Heart left ventricle (tissue), 16 donors: ENCODE data around the gene DNAJB12. TPM values are rescaled to one million over a fixed set of nuclear protein-coding genes. Genes with fewer than 3 reads are reported as not detected.
"Not testable (repeated sequence)": the region's sequence is repeated elsewhere in the genome, so short reads cannot be mapped to it uniquely, and the experiment has no call there.

Experiments
- ATAC-seq, 4 donors: fragments of 200-7000 bp; cut with Tn5 transposase; one replicate each; pipeline ENCODE4 v1.9.1; 2020 to 2022; ENCODE audit warnings: moderate library complexity in 4 of 4, mild to moderate bottlenecking in 3 of 4, moderate number of reproducible peaks in 1 of 4
- DNase-seq, 5 donors: peaks; one replicate each; pipeline ENCODE4 v3.0.0-alpha.2; 2020
- H3K27ac ChIP-seq, 12 donors: fragments of 200-600 bp; sonication (generic) in 4 of 12; one replicate each; pipeline versions ENCODE4 v1.5.0 to v1.8.0; 2016 to 2022; ENCODE audit warnings: mild to moderate bottlenecking in 2 of 12
- H3K27me3 ChIP-seq, 9 donors: fragments of 200-600 bp; sonication (generic) in 2 of 9; one replicate each; pipeline versions ENCODE4 v1.5.1 to v1.8.0; 2016 to 2022; ENCODE audit warnings: mild to moderate bottlenecking in 3 of 9
- H3K36me3 ChIP-seq, 9 donors: fragments of 200-600 bp; sonication (generic) in 2 of 9; one replicate each; pipeline versions ENCODE4 v1.5.0 to v1.8.0; 2018 to 2022; ENCODE audit warnings: mild to moderate bottlenecking in 2 of 9
- H3K4me1 ChIP-seq, 12 donors: fragments of 200-600 bp; sonication (generic) in 4 of 12; one replicate each; pipeline versions ENCODE4 v1.5.0 to v1.8.0; 2016 to 2022; ENCODE audit warnings: mild to moderate bottlenecking in 3 of 12
- H3K4me3 ChIP-seq, 12 donors: fragments of 200-600 bp; sonication (generic) in 4 of 12; one replicate each; pipeline versions ENCODE4 v1.5.0 to v1.8.0; 2017 to 2022; ENCODE audit warnings: mild to moderate bottlenecking in 9 of 12, moderate library complexity in 4 of 12
- H3K9me3 ChIP-seq, 12 donors: fragments of 200-600 bp; sonication (generic) in 4 of 12; one replicate each; pipeline versions ENCODE4 v1.5.0 to v1.8.0; 2016 to 2022; ENCODE audit warnings: mild to moderate bottlenecking in 1 of 12
- POLR2A ChIP-seq, 2 donors: fragments of 450-650 bp; IDR thresholded peaks; one replicate each; pipeline ENCODE4 v1.6.1; 2017; ENCODE audit warnings: antibody characterized with exemption in 2 of 2, mild to moderate bottlenecking in 2 of 2, moderate library complexity in 2 of 2
- WGBS, 4 donors: extraction: QIAGEN DNeasy Blood & Tissue Kit in 2 of 4; methylation state at CpG; one replicate each; pipeline versions ENCODE4 v1.1.5 to v1.1.7; 2013 to 2018; 5-methylcytosine and 5-hydroxymethylcytosine counted together
- intact Hi-C, 10 donors: fragments of 100-400 bp; cut with DNase I; formaldehyde crosslinking; loops; one replicate each; pipeline versions ENCODE4 v1.11.1 to v1.14.2; 2022
- polyA plus RNA-seq, 2 donors: library from polyadenylated mRNA; stranded (reverse); fragments of 200-250 nt; gene quantifications; one replicate each; pipeline ENCODE4 v1.2.3, GENCODE V29; 2013
- total RNA-seq, 9 donors: library from RNA; depleted of rRNA in 2 of 9; stranded (reverse); fragments of >200 nt in 2 of 9; fragmentation: NEBNext Ultra II Directional in 3 of 9; extraction: Animal tissue kit (Norgen Biotek cat#: 25700) in 3 of 9; gene quantifications; one replicate each; pipeline versions ENCODE4 v1.1.0 to v1.2.4, GENCODE V29; 2016 to 2023
- TF ChIP-seq, protein P1 (sequence below), 12 donors: fragments of 200-600 bp; sonication (generic) in 4 of 12; IDR thresholded peaks; one replicate each; pipeline versions ENCODE4 v1.5.0 to v1.8.0; 2018 to 2022; ENCODE audit warnings: antibody characterized with exemption in 12 of 12, mild to moderate bottlenecking in 5 of 12
- donor health status: ischemic (EF 13 %, LVEDD 7.1; RV severe dilation, severe dysfunction).
- donor health status: healthy with polysubstance abuse.
- donor health status: DM: no; HTN: yes; CAD: no.
- donor health status: DM: no; HTN: no; CAD: no.
- donor health status: ischemic (EF 25% LVEDD 6.9; RV normal size, moderate dysfunction).
- donor health status: ischemic (EF 25% LVEDD 5.7; RV mildly dilated, moderate dysfunction).
- donor health status: healthy.
- donor health status: DM: yes; HTN: yes; CAD: no.
- donor health status: ischemic (EF 35%, LVEDD 5.7; RV mildly dilated, moderate dysfunction).
- donor health status: nonischemic (EF 11% LVEDD 7.7; RV severe dilation, severe dysfunction).
- donor health status: DM: yes; HTN: yes; CAD: no.
- donor health status: PGD.
- donor health status: ischemic (EF 29% LVEDD 5.4; RV normal size, mild dysfunction).
- donor health status: nonischemic (EF 23%, LVEDD 6.1; RV moderate dilation, normal function).

The DNAJB12 gene
- total and polyA plus RNA-seq, 11 donors: 21.1 to 42.5 (median 29.1) TPM

DNA sequence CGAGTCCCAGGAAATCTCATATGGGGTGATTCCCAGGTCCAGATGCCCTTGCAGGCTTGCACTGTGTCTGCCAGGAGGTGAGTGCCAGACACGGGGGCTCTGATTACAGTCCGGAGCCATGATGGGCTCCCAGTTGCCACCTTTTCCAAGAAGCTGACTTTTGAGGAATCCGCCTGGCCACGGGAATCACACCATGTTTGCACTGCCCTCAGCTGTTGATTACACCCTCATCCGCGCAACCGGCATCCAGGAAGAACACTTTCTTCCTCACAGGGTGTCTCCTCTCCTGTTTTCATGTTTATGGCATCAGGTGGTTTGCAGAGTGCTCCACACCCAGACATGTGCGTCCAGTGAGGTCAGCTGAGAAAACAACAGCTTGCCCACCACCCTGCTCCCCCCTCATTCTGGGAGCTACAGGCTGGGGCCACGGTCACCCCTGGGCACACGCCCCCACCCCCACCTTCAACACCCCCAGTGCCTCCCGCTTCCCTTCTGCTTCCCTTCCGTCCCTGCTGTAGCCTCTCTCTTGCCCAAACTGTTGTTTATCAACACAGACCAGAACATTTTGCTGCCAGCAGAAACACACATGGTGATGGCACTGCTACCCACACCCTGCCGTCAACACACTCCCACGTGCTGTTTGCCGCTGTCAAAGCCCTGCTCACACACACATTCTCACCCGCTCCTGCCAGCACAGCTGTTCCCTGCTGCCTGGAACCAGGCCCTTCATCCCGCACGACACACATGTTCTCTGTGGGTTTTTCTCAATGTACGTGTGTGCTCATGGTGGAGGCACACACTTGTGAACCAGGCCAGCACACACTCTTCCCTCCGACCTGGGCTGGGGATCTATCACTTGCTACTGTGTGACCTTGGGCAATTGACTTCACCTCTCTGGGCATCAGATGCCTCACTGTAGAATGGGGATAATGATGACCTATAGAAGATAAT is 45.2 kb downstream of the DNAJB12 start:
- H3K4me1 ChIP-seq: peaks cover 6 to 64% (median 41%) of the 10 kb centered on the region in 12 donors
- H3K4me3 ChIP-seq: no peak overlapping the region
- H3K36me3 ChIP-seq: no peaks in the 10 kb centered on the region
- H3K27ac ChIP-seq: peak overlapping the region; percentile 1 to 78 (median 52)
- WGBS, 4 donors: 33 to 47% (median 40%) methylated on average over 20 to 21 of the region's 21 CpGs
- no peaks in the 10 kb centered on the region for H3K27me3 ChIP-seq
- no peak for TF ChIP-seq POLR2A (IDR thresholded peaks at IDR 0.05)
- TF ChIP-seq, protein P1, sequence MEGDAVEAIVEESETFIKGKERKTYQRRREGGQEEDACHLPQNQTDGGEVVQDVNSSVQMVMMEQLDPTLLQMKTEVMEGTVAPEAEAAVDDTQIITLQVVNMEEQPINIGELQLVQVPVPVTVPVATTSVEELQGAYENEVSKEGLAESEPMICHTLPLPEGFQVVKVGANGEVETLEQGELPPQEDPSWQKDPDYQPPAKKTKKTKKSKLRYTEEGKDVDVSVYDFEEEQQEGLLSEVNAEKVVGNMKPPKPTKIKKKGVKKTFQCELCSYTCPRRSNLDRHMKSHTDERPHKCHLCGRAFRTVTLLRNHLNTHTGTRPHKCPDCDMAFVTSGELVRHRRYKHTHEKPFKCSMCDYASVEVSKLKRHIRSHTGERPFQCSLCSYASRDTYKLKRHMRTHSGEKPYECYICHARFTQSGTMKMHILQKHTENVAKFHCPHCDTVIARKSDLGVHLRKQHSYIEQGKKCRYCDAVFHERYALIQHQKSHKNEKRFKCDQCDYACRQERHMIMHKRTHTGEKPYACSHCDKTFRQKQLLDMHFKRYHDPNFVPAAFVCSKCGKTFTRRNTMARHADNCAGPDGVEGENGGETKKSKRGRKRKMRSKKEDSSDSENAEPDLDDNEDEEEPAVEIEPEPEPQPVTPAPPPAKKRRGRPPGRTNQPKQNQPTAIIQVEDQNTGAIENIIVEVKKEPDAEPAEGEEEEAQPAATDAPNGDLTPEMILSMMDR (IDR thresholded peaks at IDR 0.05): no peak
- DNase-seq: peak in 3 of 5 donors; percentile 52 to 79 (median 72)
- peak; percentile 85 to 91 (median 88) for ATAC-seq
- H3K9me3 ChIP-seq: no peaks in the 10 kb centered on the region
- intact Hi-C loops: no loop called here

DNA sequence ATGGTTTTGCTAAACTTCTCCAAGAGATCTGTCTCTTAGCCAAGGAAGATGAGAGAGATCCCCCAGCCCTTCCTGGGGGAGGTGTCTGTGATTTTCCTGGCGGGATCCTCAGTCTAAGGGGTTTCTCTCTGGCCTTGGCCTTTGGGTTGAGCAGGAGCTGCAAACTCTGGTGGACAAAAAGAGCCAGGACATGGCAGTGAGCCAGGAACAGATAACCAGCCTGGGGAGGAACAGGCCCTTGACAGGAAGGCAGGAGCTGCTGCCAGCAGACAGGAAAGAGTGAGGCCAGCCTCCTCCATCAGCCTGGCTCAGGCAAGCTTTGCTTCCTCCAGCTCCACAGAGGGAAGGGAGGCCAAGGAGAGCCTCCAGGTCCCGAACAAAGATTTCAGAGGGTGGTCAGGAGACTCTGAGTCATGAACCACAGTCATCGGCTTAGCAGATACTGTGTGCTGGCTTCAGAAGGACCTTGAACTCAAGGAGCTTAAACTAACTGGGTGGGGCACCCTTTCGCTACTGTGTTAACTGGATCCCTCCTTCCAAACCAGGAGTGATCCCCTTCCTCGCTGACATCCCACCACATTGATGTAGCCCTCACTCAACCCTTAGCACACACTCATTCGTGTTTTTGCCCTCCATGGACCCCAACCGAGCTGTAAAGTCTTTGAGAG is 46.3 kb downstream of the DNAJB12 start:
- Histone ChIP-seq H3K4me1 (peaks cover 6 to 58% (median 39%) of the 10 kb centered on the region in 12 donors), H3K27ac (peak overlapping the region; percentile 9 to 78 (median 52))

DNA sequence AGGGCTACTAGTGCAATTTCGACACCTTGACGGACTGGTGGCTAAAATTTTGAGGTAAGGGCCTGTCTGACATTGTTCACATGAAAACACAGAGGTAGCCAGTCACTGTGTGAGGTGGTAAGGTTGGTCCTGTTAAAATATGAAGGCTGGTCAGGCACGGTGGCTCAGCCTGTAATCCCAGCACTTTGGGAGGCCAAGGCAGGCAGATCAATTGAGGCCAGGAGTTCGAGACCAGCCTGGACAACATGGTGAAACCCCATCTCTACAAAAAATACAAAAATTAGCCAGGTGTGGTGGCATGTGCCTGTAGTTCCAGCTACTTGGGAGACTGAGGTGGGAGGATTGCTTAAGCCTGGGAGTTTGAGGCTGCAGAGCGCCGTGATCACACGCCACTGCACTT is 47.0 kb downstream of the DNAJB12 start:
- H3K36me3 ChIP-seq, ATAC-seq, H3K9me3 ChIP-seq, H3K27me3 ChIP-seq, DNase-seq, intact Hi-C loops, H3K4me3 ChIP-seq: not testable (repeated sequence)
- 97 to 99% (median 97%) methylated on average over 7 of the region's 7 CpGs for WGBS, 4 donors
- peak overlapping the region in 5 of 12 donors; percentile 52 to 78 (median 66) for H3K27ac ChIP-seq
- H3K4me1 ChIP-seq: peaks cover 6 to 58% (median 39%) of the 10 kb centered on the region in 12 donors

More for the DNA sequence above, 46.3 kb downstream of the DNAJB12 start:
- peak in 3 of 4 donors; percentile 67 to 78 (median 70) for ATAC-seq
- intact Hi-C loops: no loop called here
- H3K4me3 ChIP-seq: no peak overlapping the region
- no peaks in the 10 kb centered on the region for H3K36me3 ChIP-seq
- peak; percentile 59 to 87 (median 79) for DNase-seq
- no peaks in the 10 kb centered on the region for H3K9me3 ChIP-seq
- no peaks in the 10 kb centered on the region for H3K27me3 ChIP-seq
- TF ChIP-seq, protein P1 (IDR thresholded peaks at IDR 0.05): no peak
- no peak for TF ChIP-seq POLR2A (IDR thresholded peaks at IDR 0.05)
- 57 to 86% (median 62%) methylated on average over 6 to 7 of the region's 7 CpGs for WGBS, 4 donors

DNA sequence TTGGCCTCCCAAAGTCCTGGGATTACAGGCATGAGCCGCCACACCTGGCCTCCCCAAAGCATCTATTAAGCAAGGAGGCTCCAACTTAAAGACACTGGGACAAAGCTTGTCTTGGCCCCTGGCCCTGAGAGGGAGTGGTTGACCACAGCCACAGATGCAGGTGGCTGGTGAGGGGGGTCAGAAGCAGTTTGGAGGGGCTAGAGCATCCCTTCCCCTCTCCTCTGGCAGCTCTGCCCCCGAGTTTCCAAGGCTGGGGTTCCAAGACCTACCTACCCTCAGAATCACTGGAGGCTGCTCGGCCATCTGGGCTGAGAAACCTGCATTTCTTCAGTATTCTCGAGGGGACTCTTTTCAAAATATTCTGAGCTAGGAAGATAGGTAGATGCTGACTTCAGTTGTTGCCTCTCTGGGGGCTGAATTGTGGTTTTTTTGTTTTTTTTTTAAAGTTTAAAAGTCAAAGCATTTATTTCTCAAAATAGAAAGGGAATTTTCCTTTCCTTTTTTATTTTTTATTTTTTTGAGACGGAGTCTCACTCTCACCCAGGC is 48.4 kb downstream of the DNAJB12 start:
- no peak for ATAC-seq
- intact Hi-C loops: no loop called here
- Histone ChIP-seq H3K4me3 (no peak overlapping the region), H3K27me3 (no peaks in the 10 kb centered on the region), H3K4me1 (peaks cover 6 to 58% (median 39%) of the 10 kb centered on the region in 12 donors), H3K36me3 (no peaks in the 10 kb centered on the region), H3K27ac (peak overlapping the region in 2 of 12 donors; percentile 18 to 20), H3K9me3 (no peaks in the 10 kb centered on the region)
- TF ChIP-seq, protein P1 (IDR thresholded peaks at IDR 0.05): no peak
- no peak for TF ChIP-seq POLR2A (IDR thresholded peaks at IDR 0.05)
- 75 to 81% (median 80%) methylated on average over 5 of the region's 5 CpGs for WGBS, 4 donors
- DNase-seq: no peak
